ENCODE measurements around the gene SWT1. TPM values are rescaled to one million over a fixed set of nuclear protein-coding genes. Genes with fewer than 3 reads are reported as not detected.
"Not testable (repeated sequence)": the region's sequence is repeated elsewhere in the genome, so short reads cannot be mapped to it uniquely, and the experiment has no call there.

The SWT1 gene
- total and polyA plus RNA-seq, 4 donors = 6.6 to 22.9 (median 10.7) TPM

DNA sequence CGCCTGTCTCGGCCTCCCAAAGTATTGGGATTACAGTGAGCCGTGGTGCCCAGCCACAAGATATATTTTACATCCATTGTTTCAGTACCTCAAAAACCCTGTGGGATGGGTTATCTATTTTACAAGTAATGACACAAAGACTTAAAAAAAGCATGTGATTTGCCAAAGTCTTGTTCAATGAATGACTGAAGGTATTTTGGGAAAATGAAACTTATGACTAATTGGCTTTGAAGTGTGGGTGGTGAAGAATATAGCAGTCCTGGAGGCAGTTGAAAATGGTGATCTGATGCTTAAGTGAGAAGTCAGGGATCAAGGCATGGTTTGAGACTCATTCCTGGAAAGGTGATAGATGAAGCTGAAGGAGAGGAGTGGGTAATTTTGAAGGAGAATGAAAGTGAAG is 3.0 kb downstream of the SWT1 start:
- DNase-seq (ENCODE audit: low read depth in 4 of 6, low spot score in 6 of 6) = no peak
- no peak overlapping the region for H3K4me3 ChIP-seq (ENCODE audit: low read depth, low read length)
- no CpG with 5 or more reads among the region's 3 CpGs for WGBS (ENCODE audit: insufficient coverage)
- peaks cover 3% of the 10 kb centered on the region for H3K36me3 ChIP-seq (ENCODE audit: control insufficient read depth, insufficient read depth, low read length)
- H3K4me1 ChIP-seq (ENCODE audit: control insufficient read depth, insufficient read depth, low read length) = no peaks in the 10 kb centered on the region
- no peaks in the 10 kb centered on the region for H3K9me3 ChIP-seq (ENCODE audit: control insufficient read depth, insufficient read depth, low read length)
- H3K27ac ChIP-seq (ENCODE audit: low read depth, low read length) = no peak overlapping the region
- no peaks in the 10 kb centered on the region for H3K27me3 ChIP-seq (ENCODE audit: control insufficient read depth, insufficient read depth, low read length)

DNA sequence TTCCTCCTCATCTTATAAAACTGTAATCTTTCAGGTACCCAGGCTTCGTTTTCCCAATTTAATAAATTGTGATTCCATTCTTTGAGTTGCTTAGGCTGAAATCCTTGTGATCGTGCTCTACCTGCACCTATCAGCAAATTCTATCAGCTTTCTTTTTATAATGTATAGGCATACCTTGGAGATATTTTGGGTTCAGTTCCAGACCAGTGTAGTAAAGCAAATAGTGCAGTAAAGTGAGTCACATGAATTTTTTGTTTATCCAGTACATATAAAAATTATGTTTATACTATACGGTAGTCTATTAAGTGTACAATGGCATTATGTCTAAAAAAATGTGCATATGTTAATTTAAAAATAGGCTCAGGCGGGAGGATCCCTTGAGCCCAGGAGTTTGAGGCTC is 5.5 kb downstream of the SWT1 start:
- Histone ChIP-seq H3K27ac (ENCODE audit: low read depth, low read length) (no peak overlapping the region), H3K4me3 (ENCODE audit: low read depth, low read length) (no peak overlapping the region), H3K36me3 (ENCODE audit: control insufficient read depth, insufficient read depth, low read length) (peaks cover 8% of the 10 kb centered on the region), H3K9me3 (ENCODE audit: control insufficient read depth, insufficient read depth, low read length) (no peaks in the 10 kb centered on the region), H3K4me1 (ENCODE audit: control insufficient read depth, insufficient read depth, low read length) (no peaks in the 10 kb centered on the region), H3K27me3 (ENCODE audit: control insufficient read depth, insufficient read depth, low read length) (no peaks in the 10 kb centered on the region)
- no peak for DNase-seq (ENCODE audit: low read depth in 4 of 6, low spot score in 6 of 6)
- WGBS (ENCODE audit: insufficient coverage) = 100% methylated on average over 1 of the region's 4 CpGs

DNA sequence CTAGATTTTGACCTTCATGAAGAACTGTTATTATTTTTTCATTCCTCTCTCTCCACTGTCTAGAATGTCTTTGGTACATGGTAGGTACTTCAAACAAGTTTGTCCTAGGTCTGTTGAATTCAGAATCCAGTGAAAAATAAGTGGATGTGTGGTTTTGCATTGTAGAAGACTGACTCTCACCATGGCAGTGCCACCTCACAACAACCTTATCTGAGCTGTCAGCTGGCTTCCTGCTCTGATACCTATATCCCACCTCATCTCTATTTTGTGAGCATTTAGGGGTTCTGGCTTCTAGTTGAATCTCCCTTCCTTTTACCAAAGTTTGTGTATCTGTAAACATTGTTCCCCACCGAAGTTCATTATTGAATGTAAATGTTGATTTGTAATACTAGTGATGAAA is 9.1 kb downstream of the SWT1 start:
- DNase-seq (ENCODE audit: low read depth in 4 of 6, low spot score in 6 of 6) = no peak
- H3K27me3 ChIP-seq (ENCODE audit: control insufficient read depth, insufficient read depth, low read length) = no peaks in the 10 kb centered on the region
- H3K4me3 ChIP-seq (ENCODE audit: low read depth, low read length) = no peak overlapping the region
- no peaks in the 10 kb centered on the region for H3K9me3 ChIP-seq (ENCODE audit: control insufficient read depth, insufficient read depth, low read length)
- no peaks in the 10 kb centered on the region for H3K4me1 ChIP-seq (ENCODE audit: control insufficient read depth, insufficient read depth, low read length)
- H3K27ac ChIP-seq (ENCODE audit: low read depth, low read length) = no peak overlapping the region
- peaks cover 9% of the 10 kb centered on the region for H3K36me3 ChIP-seq (ENCODE audit: control insufficient read depth, insufficient read depth, low read length)
- WGBS (ENCODE audit: insufficient coverage) = no CpG with 5 or more reads among the region's 1 CpG

DNA sequence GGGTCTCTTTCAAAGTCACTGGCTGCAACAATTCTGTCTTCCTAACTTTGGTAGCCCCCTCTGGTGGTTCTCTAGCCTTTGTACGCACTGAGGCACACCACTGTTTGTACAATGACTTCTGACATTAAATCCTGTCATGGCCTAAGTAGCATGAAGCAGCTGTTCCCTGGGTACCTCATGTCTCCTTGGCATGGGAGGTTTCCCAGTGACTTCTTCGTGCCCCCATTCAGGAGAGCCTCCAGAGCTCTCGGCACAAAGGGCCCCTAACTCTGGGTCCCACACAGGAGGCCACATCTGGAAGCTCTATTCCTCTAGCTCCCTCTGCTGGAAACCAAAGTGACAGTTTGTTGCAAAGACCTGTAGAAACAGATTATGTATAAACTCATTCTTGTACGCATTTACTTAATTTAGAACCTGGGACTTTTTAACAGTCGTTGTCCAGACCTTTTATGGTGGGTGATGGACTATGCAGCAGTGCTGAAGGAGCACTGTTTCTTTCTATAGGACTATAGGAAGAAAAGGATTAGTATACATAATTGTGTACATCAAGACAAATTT is 13.4 kb downstream of the SWT1 start:
- no peaks in the 10 kb centered on the region for H3K9me3 ChIP-seq (ENCODE audit: control insufficient read depth, insufficient read depth, low read length)
- H3K4me1 ChIP-seq (ENCODE audit: control insufficient read depth, insufficient read depth, low read length) = no peaks in the 10 kb centered on the region
- H3K4me3 ChIP-seq (ENCODE audit: low read depth, low read length) = no peak overlapping the region
- H3K27ac ChIP-seq (ENCODE audit: low read depth, low read length) = no peak overlapping the region
- peak; percentile 42 to 88 (median 58) for DNase-seq (ENCODE audit: low read depth in 4 of 6, low spot score in 6 of 6)
- H3K27me3 ChIP-seq (ENCODE audit: control insufficient read depth, insufficient read depth, low read length) = no peaks in the 10 kb centered on the region
- WGBS (ENCODE audit: insufficient coverage) = 19% methylated on average over 3 of the region's 5 CpGs
- peaks cover 6% of the 10 kb centered on the region for H3K36me3 ChIP-seq (ENCODE audit: control insufficient read depth, insufficient read depth, low read length)

DNA sequence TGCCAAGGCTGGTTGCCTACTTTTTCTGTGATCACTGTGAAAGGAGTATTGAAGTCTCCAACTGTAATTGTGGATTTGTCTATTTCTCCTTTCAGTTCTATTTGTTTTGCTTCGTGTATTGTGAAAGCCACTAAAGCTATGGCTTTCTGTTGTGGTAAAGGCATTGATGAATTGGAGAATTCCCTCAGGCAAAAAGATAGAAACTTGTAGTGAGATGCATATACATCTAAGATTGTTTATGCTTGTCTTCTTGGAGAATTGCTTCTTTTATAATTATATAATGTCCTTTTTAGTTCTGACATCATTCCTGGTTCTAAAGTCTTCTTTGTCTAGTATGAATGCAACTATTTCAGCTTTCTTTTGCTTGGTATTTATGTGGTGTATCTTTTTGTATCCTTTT is 36.8 kb downstream of the SWT1 start:
- Histone ChIP-seq H3K36me3 (ENCODE audit: control insufficient read depth, insufficient read depth, low read length) (peaks cover 3% of the 10 kb centered on the region), H3K4me1 (ENCODE audit: control insufficient read depth, insufficient read depth, low read length) (no peaks in the 10 kb centered on the region), H3K4me3 (ENCODE audit: low read depth, low read length) (no peak overlapping the region), H3K27ac (ENCODE audit: low read depth, low read length) (no peak overlapping the region), H3K27me3 (ENCODE audit: control insufficient read depth, insufficient read depth, low read length) (no peaks in the 10 kb centered on the region), H3K9me3 (ENCODE audit: control insufficient read depth, insufficient read depth, low read length) (no peaks in the 10 kb centered on the region)
- no peak for DNase-seq (ENCODE audit: low read depth in 4 of 6, low spot score in 6 of 6)
- no CpG with 5 or more reads among the region's 1 CpG for WGBS (ENCODE audit: insufficient coverage)

DNA sequence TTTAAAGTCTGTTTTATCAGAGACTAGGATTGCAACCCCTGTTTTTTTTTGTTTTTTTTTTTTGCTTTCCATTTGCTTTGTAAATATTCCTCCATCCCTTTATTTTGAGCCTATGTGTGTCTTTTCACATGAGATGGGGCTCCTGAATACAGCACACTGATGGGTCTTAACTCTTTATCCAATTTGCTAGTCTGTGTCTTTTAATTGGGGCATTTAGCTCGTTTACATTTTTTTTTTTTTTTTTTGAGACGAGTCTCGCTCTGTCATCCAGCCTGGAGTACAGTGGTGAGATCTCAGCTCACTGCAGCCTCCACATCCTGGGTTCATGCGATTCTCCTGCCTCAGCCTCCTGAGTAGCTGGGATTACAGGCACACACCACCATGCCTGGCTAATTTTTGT is 41.7 kb downstream of the SWT1 start:
- not testable (repeated sequence) for H3K4me1 ChIP-seq (ENCODE audit: control insufficient read depth, insufficient read depth, low read length); H3K9me3 ChIP-seq (ENCODE audit: control insufficient read depth, insufficient read depth, low read length); H3K27ac ChIP-seq (ENCODE audit: low read depth, low read length); H3K27me3 ChIP-seq (ENCODE audit: control insufficient read depth, insufficient read depth, low read length); DNase-seq (ENCODE audit: low read depth in 4 of 6, low spot score in 6 of 6); H3K4me3 ChIP-seq (ENCODE audit: low read depth, low read length); H3K36me3 ChIP-seq (ENCODE audit: control insufficient read depth, insufficient read depth, low read length)
- 93% methylated on average over 3 of the region's 4 CpGs for WGBS (ENCODE audit: insufficient coverage)

DNA sequence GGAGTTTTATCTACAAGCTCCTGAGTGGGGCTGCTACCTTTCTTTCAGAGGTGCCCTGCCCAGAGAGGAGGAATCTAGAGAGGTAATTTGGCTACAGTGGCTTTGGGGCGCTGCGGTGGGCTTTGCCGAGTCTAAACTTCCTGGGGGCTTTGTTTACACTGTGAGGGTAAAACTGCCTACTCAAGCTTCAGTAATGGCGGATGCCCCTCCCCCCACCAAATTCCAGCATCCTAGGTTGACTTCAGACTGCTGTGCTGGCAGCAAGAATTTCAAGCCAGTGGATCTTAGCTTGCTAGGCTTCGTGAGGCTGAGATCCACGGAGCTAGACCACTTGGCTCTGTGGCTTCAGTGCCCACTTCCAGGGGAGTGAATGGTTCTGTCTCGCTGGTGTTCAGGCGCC is 43.9 kb downstream of the SWT1 start:
- Histone ChIP-seq H3K9me3 (ENCODE audit: control insufficient read depth, insufficient read depth, low read length) (no peaks in the 10 kb centered on the region), H3K4me1 (ENCODE audit: control insufficient read depth, insufficient read depth, low read length) (no peaks in the 10 kb centered on the region), H3K27ac (ENCODE audit: low read depth, low read length) (no peak overlapping the region), H3K4me3 (ENCODE audit: low read depth, low read length) (no peak overlapping the region), H3K36me3 (ENCODE audit: control insufficient read depth, insufficient read depth, low read length) (peaks cover under 1% of the 10 kb centered on the region), H3K27me3 (ENCODE audit: control insufficient read depth, insufficient read depth, low read length) (no peaks in the 10 kb centered on the region)
- 98% methylated on average over 6 of the region's 8 CpGs for WGBS (ENCODE audit: insufficient coverage)
- DNase-seq (ENCODE audit: low read depth in 4 of 6, low spot score in 6 of 6) = no peak

DNA sequence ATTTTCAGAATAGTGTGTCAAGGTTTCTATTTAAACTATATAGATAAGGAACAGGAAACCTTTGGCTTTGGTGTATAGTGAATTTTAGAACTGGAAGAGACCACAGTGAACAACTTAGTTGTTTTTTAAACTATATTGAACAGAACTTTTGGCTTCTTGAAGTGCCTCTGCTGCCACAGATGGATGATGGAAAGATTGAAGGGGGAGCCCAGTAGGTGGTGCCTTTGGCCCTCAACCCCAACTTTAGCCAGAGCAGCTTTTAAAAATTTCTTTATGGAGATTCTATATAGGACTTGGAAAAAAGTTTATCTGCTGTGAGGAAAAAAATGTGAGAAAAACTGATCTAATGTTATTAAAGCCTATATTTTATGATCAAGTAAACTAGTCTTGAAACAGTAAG is 50.2 kb downstream of the SWT1 start:
- Histone ChIP-seq H3K9me3 (ENCODE audit: control insufficient read depth, insufficient read depth, low read length) (no peaks in the 10 kb centered on the region), H3K27ac (ENCODE audit: low read depth, low read length) (no peak overlapping the region), H3K4me1 (ENCODE audit: control insufficient read depth, insufficient read depth, low read length) (no peaks in the 10 kb centered on the region), H3K4me3 (ENCODE audit: low read depth, low read length) (no peak overlapping the region), H3K27me3 (ENCODE audit: control insufficient read depth, insufficient read depth, low read length) (no peaks in the 10 kb centered on the region), H3K36me3 (ENCODE audit: control insufficient read depth, insufficient read depth, low read length) (peaks cover 2% of the 10 kb centered on the region)
- DNase-seq (ENCODE audit: low read depth in 4 of 6, low spot score in 6 of 6) = no peak

DNA sequence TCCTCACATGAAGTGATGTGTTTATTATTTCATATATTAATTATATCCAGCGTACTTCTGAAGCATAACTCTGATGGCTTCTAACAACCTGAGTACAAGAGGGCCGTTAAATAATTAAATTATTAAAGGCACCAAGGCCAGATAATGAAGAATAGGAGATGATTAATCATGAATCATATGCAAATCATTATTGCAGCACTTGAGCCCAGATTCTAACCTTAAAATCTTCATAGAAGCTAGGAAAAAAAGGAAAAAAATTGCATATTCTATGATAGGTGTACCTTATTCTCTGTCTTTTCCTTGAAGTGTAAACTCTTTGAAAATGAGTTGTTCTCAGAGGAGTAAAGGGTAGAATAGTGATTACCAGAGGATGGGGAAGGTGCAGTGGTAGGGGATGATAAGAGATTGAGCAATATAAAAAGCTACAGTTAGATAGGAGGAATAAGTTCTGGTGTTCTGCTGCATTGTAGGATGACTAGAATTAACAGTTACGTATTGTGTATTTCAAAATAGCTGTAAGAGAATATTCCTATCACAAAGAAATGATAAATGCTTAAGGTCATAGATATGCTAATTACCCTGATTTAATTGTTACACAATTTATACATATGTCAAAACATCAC is 51.1 kb downstream of the SWT1 start:
- WGBS (ENCODE audit: insufficient coverage) = no CpG with 5 or more reads among the region's 3 CpGs

DNA sequence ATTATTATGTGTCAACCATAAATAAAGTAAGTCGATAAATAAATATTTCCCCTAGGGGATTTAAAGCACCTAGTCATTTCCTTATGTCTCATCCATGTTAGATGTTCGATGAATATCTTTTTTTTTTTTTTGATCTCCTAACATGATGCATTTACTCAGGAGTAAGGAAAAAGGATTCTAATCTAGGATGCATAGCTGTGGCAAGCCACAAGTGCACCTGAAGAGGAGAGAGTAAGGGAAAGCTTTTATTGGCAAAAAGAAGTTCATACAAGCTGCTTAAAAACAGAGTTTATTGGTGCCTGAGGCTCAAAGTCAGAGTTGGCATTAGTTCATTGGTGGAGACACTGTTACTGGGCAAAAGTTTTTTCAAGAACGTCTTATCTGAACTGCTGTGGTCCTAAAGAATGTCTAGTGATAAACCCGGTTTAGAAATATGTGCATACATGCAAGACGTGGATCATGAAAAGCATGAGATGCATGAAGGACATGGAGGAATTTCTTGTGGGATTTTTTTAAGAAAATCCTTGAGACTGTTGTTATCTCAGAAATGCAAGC is 51.7 kb downstream of the SWT1 start:
- no peak overlapping the region for H3K27ac ChIP-seq (ENCODE audit: low read depth, low read length)
- 100% methylated on average over 2 of the region's 5 CpGs for WGBS (ENCODE audit: insufficient coverage)

More for the DNA sequence above, 51.1 kb downstream of the SWT1 start:
- Histone ChIP-seq H3K4me1 (ENCODE audit: control insufficient read depth, insufficient read depth, low read length) (no peaks in the 10 kb centered on the region), H3K27ac (ENCODE audit: low read depth, low read length) (no peak overlapping the region), H3K36me3 (ENCODE audit: control insufficient read depth, insufficient read depth, low read length) (peaks cover 2% of the 10 kb centered on the region), H3K4me3 (ENCODE audit: low read depth, low read length) (no peak overlapping the region), H3K27me3 (ENCODE audit: control insufficient read depth, insufficient read depth, low read length) (no peaks in the 10 kb centered on the region), H3K9me3 (ENCODE audit: control insufficient read depth, insufficient read depth, low read length) (no peaks in the 10 kb centered on the region)
- no peak for DNase-seq (ENCODE audit: low read depth in 4 of 6, low spot score in 6 of 6)

More for the DNA sequence above, 51.7 kb downstream of the SWT1 start:
- Histone ChIP-seq H3K27me3 (ENCODE audit: control insufficient read depth, insufficient read depth, low read length) (no peaks in the 10 kb centered on the region), H3K4me3 (ENCODE audit: low read depth, low read length) (no peak overlapping the region), H3K9me3 (ENCODE audit: control insufficient read depth, insufficient read depth, low read length) (no peaks in the 10 kb centered on the region), H3K4me1 (ENCODE audit: control insufficient read depth, insufficient read depth, low read length) (no peaks in the 10 kb centered on the region), H3K36me3 (ENCODE audit: control insufficient read depth, insufficient read depth, low read length) (peaks cover 2% of the 10 kb centered on the region)
- DNase-seq (ENCODE audit: low read depth in 4 of 6, low spot score in 6 of 6) = no peak
